GM21723 (cell line): ENCODE results near the gene REPS1.
"Not testable (repeated sequence)": the region's sequence is repeated elsewhere in the genome, so short reads cannot be mapped to it uniquely, and the experiment has no call there.

Experiments
- ATAC-seq: cut with Tn5 transposase; IDR thresholded peaks from one replicate; pipeline ENCODE4 v1.9.1; 2021; ENCODE audit warnings: mild to moderate bottlenecking, moderate library complexity; ENCODE audit not compliant: unreplicated experiment

Gene REPS1

GRCh38 chr6:138944412-138944811, 43.6 kb downstream of the REPS1 start:
- peak; percentile 53 for ATAC-seq

DNA sequence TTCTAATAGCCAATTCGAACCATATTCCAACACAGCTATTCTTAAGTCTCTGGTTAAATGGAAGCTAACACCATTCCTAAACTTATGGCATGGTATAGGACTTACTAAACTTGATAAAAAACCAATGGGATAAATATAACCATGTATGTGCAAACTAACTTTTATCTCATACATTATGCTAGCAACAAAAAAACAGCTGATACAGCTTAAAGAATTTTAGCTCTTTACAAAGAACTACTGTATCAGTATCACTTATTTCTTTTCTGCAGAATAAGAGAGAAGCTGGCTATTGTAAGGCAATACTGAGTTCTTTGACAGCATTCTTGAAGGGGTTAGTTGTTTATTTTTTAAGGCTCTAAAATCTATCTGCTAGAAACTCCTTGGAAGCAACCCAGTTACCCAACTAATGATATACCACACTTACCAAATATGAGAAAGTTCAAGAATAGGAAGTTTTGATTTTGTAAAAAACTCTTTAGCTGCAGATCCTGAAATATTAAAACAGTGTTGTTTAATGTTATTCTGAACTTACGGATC, 44.9 kb downstream of the REPS1 start:
- no peak for ATAC-seq

DNA sequence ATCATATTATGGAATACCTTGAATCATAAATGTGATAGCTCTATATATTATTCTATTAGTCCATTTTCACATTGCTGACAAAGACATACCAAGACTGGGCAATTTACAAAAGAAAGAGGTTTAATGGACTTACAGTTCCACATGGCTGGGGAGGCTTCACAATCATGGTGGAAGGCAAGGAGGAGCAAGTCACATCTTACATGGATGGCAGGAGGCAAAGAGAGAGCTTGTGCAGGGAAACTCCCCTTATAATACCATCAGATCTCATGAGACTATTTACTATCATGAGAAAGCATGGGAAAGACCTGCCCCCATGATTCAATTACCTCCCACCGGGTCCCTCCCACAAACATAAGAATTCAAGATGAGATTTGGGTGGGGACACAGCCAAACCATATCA, 51.2 kb downstream of the REPS1 start:
- not testable (repeated sequence) for ATAC-seq

- no peak for ATAC-seq
Measured at GRCh38 chr6:138931660-138932059, 56.4 kb downstream of the REPS1 start.

- no peak for ATAC-seq
Measured at GRCh38 chr6:138926579-138926978, 61.5 kb downstream of the REPS1 start.

DNA sequence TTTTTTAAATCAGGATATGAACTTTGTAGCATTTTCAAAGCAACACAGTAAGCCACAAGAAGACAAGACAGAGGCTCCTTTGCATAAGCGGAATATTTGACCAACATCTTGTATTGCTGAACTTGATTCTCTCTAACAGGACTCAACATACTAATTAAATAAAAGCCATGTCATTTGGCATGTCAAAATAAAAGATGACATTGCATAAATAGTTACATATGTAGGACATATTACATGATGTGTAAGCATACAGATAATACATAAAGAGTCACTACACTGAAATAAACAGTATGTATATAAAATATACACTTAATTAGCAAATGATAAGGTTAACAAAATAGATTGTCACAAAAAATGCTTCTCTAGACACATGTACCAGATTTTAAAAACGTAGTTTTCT, 62.2 kb downstream of the REPS1 start:
- no peak for ATAC-seq

GRCh38 chr6:138923561-138923960, 64.5 kb downstream of the REPS1 start:
- no peak for ATAC-seq

DNA sequence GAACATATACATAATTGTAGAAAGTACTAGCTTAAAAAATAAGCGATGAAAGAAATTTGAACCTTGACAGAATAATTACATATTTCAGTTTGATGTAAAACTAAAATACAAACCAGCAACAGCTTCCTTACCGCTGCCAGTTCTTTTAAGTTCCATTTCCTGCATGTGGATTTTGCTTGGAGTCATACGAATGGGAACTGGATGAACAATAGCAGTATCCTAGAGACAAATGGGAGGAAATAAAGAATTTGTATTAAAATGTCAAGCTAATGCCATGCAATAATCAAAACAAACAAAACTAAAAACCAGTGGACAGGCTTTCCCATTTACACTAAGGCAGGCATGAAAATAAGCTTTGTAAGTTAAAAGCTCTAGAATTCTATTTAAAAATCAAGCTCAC, 67.1 kb downstream of the REPS1 start:
- no peak for ATAC-seq

DNA sequence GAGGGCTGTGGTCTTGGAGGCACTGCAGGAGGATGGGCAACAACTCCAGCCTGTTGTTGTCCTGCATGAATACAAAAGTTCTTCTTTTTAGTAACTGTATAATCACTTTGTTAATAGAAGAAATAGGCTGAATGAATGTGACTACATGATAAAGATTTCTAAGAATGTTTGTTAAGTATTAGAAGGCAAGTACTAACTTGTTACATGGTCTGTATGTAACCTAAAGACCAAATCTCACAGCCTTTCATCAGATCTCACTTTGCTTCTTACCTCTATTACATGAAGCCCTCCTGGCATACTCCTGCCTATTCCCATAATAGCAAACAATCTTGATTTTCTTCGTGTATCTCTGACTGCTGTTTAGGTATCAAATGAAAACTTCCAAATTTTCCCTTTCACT, 73.4 kb downstream of the REPS1 start:
- no peak for ATAC-seq

DNA sequence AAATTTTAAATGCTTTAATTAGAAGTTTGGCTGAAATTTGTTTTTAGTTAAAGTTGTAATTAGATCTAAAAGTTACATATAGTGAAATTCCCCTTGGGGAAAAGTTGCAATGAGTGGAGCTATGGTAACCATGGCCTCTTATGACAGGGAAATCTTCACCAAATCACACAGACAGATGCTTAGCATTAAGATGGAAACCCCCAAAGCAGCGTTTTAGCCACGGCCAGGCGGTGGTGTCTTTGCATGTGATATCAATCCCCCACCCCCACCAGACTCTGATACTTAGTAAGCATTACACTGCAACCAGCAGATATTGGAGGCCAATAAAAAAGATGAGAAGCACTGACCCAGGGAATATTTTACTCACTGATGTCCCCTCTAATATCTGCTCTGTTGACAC, 75.7 kb downstream of the REPS1 start:
- no peak for ATAC-seq

- ATAC-seq = no peak
Measured at GRCh38 chr6:138909975-138910374, 78.1 kb downstream of the REPS1 start.

DNA sequence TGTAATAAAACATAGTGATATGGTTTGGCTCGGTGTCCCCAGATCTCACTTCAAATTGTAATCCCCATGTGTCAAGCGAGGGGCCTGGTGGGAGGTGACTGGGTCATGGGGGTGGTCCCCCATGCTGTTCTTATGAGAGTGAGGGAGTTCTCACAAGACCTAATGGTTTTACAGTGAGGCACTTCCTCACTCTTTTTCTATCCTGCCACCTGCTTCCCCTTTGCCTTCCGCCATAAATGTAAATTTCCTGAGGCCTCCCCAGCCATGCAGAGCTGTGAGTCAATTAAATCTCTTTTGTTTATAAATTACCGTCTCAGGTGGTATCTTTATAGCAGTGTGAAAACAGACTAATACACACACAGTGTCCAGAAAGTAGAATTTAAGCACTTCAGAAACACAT, 78.5 kb downstream of the REPS1 start:
- no peak for ATAC-seq

GRCh38 chr6:138907167-138907566, 80.9 kb downstream of the REPS1 start:
- ATAC-seq = no peak

GRCh38 chr6:138897031-138897430, 91.0 kb downstream of the REPS1 start:
- ATAC-seq = no peak

GRCh38 chr6:138896104-138896756, 91.8 kb downstream of the REPS1 start:
- ATAC-seq = no peak

DNA sequence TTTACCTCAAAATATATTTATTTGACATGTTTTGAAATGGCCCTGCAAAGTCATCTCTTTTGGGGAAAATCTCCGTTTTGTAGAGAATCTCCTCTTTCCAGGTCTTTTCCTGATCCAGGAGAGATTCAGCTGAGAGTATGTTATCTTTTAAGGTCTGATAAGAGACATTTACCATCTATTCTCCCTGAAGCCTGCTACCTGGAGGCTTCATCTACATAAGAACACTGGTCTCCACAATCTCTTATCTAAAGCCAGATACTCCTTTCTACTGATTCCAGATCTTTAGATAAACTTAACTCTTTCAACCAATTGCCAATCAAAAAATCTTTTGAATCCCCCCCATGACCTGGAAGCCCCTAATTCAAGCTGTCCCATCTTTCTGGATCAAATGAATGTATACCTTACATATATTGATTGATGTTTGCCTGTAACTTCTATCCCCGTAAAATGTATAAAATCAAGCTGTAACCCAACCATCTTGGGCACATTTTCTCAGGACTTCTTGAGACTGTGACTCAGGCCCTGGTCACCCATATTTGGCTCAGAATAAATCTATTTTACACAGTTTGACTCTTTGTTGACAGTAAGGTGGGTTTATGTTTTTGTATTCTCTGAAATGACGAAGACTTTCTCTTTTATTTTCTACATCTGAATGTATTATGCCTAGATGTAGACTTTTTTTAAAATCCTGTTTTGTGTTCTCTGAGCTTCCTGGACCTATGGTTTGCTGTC, 96.6 kb downstream of the REPS1 start:
- no peak for ATAC-seq

- ATAC-seq = no peak
Measured at GRCh38 chr6:138885156-138885819, 102.8 kb downstream of the REPS1 start.

GRCh38 chr6:138882369-138883017, 105.6 kb downstream of the REPS1 start:
- ATAC-seq = peak; percentile 81

GRCh38 chr6:138873191-138873590, 114.9 kb downstream of the REPS1 start:
- no peak for ATAC-seq

DNA sequence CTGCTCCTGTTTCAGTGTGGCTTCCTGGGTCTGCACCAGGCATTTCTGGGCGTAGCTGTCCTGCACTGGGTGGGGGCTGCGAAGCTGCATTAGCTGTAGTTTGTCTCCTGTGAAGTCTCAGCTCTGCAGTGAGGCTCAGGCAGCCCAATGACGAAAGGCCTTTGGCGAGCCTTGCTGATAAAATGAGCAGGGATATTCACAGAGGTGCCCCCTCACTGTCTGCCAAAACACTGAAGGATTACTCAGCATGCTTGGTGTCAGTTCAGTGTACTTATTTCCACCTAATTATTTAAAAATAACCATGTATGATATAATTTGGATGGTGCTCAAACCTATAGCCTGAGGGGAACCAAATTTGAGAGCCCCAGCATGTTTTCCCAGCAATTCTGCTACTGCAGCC, 118.7 kb downstream of the REPS1 start:
- no peak for ATAC-seq

DNA sequence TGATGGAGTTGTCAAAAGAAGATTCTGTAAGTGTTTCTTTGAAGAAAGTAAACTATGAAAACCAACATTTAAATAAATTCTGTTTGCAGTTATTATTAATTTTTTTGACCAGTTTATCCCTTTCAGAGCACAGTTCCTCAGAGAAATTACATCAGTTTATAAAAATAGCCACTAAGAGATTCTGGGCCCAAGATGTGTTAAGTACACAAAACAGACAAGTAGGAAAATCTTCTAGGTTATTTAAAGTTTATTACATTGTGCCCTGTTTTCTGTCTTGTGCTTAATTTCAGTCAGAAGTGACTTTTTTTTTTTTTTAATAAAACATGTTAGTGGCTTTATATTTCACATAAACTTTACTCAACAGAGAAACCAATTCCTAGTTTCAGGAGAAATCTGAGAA, 119.9 kb downstream of the REPS1 start:
- no peak for ATAC-seq
